Fibroblast of lung (primary cell): ENCODE measurements around the gene CDH9.

Source experiments
- EZH2 ChIP-seq: IDR thresholded peaks from 2 replicates; pipeline ENCODE4 v1.5.1; 2012; ENCODE audit warnings: low read length, control low read depth, mild to moderate bottlenecking; ENCODE audit errors: missing control alignments
- TF ChIP-seq, protein P1 (sequence below), 2 donors: IDR thresholded peaks in 1 of 2; conservative IDR thresholded peaks in 1 of 2; 1 replicate in 1 of 2; 2 replicates in 1 of 2; pipeline ENCODE4 v1.5.1; 2011 to 2012; ENCODE audit warnings: low read length in 2 of 2, control low read depth in 1 of 2, inconsistent platforms in 1 of 2, low read depth in 1 of 2, mild to moderate bottlenecking in 1 of 2

DNA sequence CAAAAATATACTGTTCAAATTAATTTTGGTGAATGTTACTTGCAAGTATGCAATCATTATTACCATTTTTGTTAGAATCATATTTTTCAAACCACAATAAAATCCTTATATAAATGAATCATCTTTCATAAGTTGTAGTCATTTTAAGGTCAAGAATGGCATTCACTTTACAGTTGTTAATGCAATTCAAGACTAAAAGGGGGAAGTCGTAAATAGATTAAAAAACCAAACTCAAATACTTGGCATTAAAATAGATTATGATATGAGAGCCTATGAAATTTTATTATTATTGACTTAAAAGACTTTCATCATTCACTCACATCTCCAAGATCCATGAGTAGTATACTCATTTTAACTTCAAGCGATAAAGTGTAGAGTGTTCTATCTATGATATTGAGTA lies 11.6 kb downstream of the CDH9 start:
- TF ChIP-seq, protein P1, sequence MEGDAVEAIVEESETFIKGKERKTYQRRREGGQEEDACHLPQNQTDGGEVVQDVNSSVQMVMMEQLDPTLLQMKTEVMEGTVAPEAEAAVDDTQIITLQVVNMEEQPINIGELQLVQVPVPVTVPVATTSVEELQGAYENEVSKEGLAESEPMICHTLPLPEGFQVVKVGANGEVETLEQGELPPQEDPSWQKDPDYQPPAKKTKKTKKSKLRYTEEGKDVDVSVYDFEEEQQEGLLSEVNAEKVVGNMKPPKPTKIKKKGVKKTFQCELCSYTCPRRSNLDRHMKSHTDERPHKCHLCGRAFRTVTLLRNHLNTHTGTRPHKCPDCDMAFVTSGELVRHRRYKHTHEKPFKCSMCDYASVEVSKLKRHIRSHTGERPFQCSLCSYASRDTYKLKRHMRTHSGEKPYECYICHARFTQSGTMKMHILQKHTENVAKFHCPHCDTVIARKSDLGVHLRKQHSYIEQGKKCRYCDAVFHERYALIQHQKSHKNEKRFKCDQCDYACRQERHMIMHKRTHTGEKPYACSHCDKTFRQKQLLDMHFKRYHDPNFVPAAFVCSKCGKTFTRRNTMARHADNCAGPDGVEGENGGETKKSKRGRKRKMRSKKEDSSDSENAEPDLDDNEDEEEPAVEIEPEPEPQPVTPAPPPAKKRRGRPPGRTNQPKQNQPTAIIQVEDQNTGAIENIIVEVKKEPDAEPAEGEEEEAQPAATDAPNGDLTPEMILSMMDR (conservative IDR thresholded peaks at IDR 0.05 in 1 of 2, IDR thresholded peaks at IDR 0.05 in 1 of 2; ENCODE audit: low read depth in 1 of 2, low read length in 2 of 2): no peak
- TF ChIP-seq EZH2: no peak
